ENCODE measurements around the gene TRIAP1.

TRIAP1 gene

GRCh38 chr12:120412421-120412820 lies 33.8 kb downstream of the TRIAP1 start:
- TF ChIP-seq CTCF (IDR thresholded peaks at IDR 0.05; ENCODE audit: low read depth, low read length) (no peak), EZH2phosphoT487 (IDR thresholded peaks at IDR 0.05; ENCODE audit: low read depth) (no peak)
- H2AFZ ChIP-seq (ENCODE audit: low read depth, low read length) = no peak overlapping the region
- H3K4me1 ChIP-seq (ENCODE audit: low read length) = no peaks in the 10 kb centered on the region
- no peaks in the 10 kb centered on the region for H3K79me2 ChIP-seq (ENCODE audit: low read length)
- H3K9ac ChIP-seq (ENCODE audit: low read length) = no peak overlapping the region
- no peaks in the 10 kb centered on the region for H3K36me3 ChIP-seq (replicated peaks; ENCODE audit: low read depth, low read length)
- H3K4me2 ChIP-seq (ENCODE audit: low read length) = no peak overlapping the region
- H4K20me1 ChIP-seq (ENCODE audit: insufficient read depth, low read length) = no peaks in the 10 kb centered on the region
- no peaks in the 10 kb centered on the region for H3K27me3 ChIP-seq (ENCODE audit: low read depth, low read length)
- no peaks in the 10 kb centered on the region for H3K9me3 ChIP-seq (ENCODE audit: insufficient read depth, low read length)
- no peak overlapping the region for H3K27ac ChIP-seq (ENCODE audit: low read length)
- no peak overlapping the region for H3K4me3 ChIP-seq (ENCODE audit: low read length)

GRCh38 chr12:120408771-120409170 lies 37.4 kb downstream of the TRIAP1 start:
- Histone ChIP-seq H3K9me3 (ENCODE audit: insufficient read depth, low read length) (no peaks in the 10 kb centered on the region), H3K27me3 (ENCODE audit: low read depth, low read length) (no peaks in the 10 kb centered on the region)

GRCh38 chr12:120406553-120406952 lies 39.6 kb downstream of the TRIAP1 start:
- H3K4me1 ChIP-seq (ENCODE audit: low read length) = peaks cover 6% of the 10 kb centered on the region; the same call in 1 of the 2 replicates
- H3K36me3 ChIP-seq (replicated peaks; ENCODE audit: low read depth, low read length) = no peaks in the 10 kb centered on the region
- no peaks in the 10 kb centered on the region for H3K79me2 ChIP-seq (ENCODE audit: low read length)
- H3K9ac ChIP-seq (ENCODE audit: low read length) = no peak overlapping the region
- no peak overlapping the region for H3K4me3 ChIP-seq (ENCODE audit: low read length)
- no peak overlapping the region for H3K4me2 ChIP-seq (ENCODE audit: low read length)
- H3K9me3 ChIP-seq (ENCODE audit: insufficient read depth, low read length) = no peaks in the 10 kb centered on the region
- TF ChIP-seq CTCF (IDR thresholded peaks at IDR 0.05; ENCODE audit: low read depth, low read length) (no peak), EZH2phosphoT487 (IDR thresholded peaks at IDR 0.05; ENCODE audit: low read depth) (no peak)
- no peak overlapping the region for H3K27ac ChIP-seq (ENCODE audit: low read length)
- no peaks in the 10 kb centered on the region for H4K20me1 ChIP-seq (ENCODE audit: insufficient read depth, low read length)
- no peak overlapping the region for H2AFZ ChIP-seq (ENCODE audit: low read depth, low read length)
- H3K27me3 ChIP-seq (ENCODE audit: low read depth, low read length) = no peaks in the 10 kb centered on the region

More at GRCh38 chr12:120408771-120409170, 37.4 kb downstream of the TRIAP1 start:
- TF ChIP-seq CTCF (IDR thresholded peaks at IDR 0.05; ENCODE audit: low read depth, low read length) (no peak), EZH2phosphoT487 (IDR thresholded peaks at IDR 0.05; ENCODE audit: low read depth) (no peak)
- Histone ChIP-seq H4K20me1 (ENCODE audit: insufficient read depth, low read length) (no peaks in the 10 kb centered on the region), H2AFZ (ENCODE audit: low read depth, low read length) (no peak overlapping the region), H3K4me3 (ENCODE audit: low read length) (no peak overlapping the region), H3K9ac (ENCODE audit: low read length) (no peak overlapping the region), H3K4me2 (ENCODE audit: low read length) (no peak overlapping the region), H3K4me1 (ENCODE audit: low read length) (no peaks in the 10 kb centered on the region), H3K79me2 (ENCODE audit: low read length) (no peaks in the 10 kb centered on the region), H3K36me3 (replicated peaks; ENCODE audit: low read depth, low read length) (no peaks in the 10 kb centered on the region), H3K27ac (ENCODE audit: low read length) (no peak overlapping the region)

GRCh38 chr12:120406069-120406468 lies 40.1 kb downstream of the TRIAP1 start:
- no peaks in the 10 kb centered on the region for H3K79me2 ChIP-seq (ENCODE audit: low read length)
- peaks cover 6% of the 10 kb centered on the region; the same call in 1 of the 2 replicates for H3K4me1 ChIP-seq (ENCODE audit: low read length)
- no peaks in the 10 kb centered on the region for H3K36me3 ChIP-seq (replicated peaks; ENCODE audit: low read depth, low read length)
- no peaks in the 10 kb centered on the region for H3K9me3 ChIP-seq (ENCODE audit: insufficient read depth, low read length)
- no peak for TF ChIP-seq EZH2phosphoT487 (IDR thresholded peaks at IDR 0.05; ENCODE audit: low read depth)
- no peak for TF ChIP-seq CTCF (IDR thresholded peaks at IDR 0.05; ENCODE audit: low read depth, low read length)
- no peak overlapping the region for H3K27ac ChIP-seq (ENCODE audit: low read length)
- H3K27me3 ChIP-seq (ENCODE audit: low read depth, low read length) = no peaks in the 10 kb centered on the region
- no peaks in the 10 kb centered on the region for H4K20me1 ChIP-seq (ENCODE audit: insufficient read depth, low read length)
- no peak overlapping the region for H2AFZ ChIP-seq (ENCODE audit: low read depth, low read length)
- H3K9ac ChIP-seq (ENCODE audit: low read length) = no peak overlapping the region
- H3K4me2 ChIP-seq (ENCODE audit: low read length) = no peak overlapping the region
- no peak overlapping the region for H3K4me3 ChIP-seq (ENCODE audit: low read length)

Data from OCI-LY3 (cell line).